H1 (cell line): Measurements from ENCODE around the gene CERS1. TPM values are rescaled to one million over a fixed set of nuclear protein-coding genes. Genes with fewer than 3 reads are reported as not detected.

ENCODE experiments used
- CTCF ChIA-PET: fragments of 300-600 bp; sonication (Branson Sonifier 250); formaldehyde crosslinking; loops from one replicate; lab custom pipeline; 2021; ENCODE audit not compliant: partially characterized antibody; lab: Charles Lee
- POLR2A ChIA-PET: fragments of 300-600 bp; sonication (Branson Sonifier 250); formaldehyde crosslinking; loops from one replicate; lab custom pipeline; 2021; ENCODE audit warnings: inconsistent platforms; ENCODE audit not compliant: partially characterized antibody; lab: Charles Lee
- DNase-seq, 2 experiments: peaks; one replicate each; pipeline versions ENCODE4 v3.0.0 to v3.0.0-alpha.2; 2010 to 2022; ENCODE audit warnings: low spot score in 2 of 2, low read depth in 1 of 2, mixed read lengths in 1 of 2
- FAIRE-seq: peaks from 2 replicates; lab custom pipeline; 2011; peaks lifted over from hg19 to GRCh38; lab: Jason Lieb, UNC
- H2AFZ ChIP-seq: 2 replicates; pipeline ENCODE4 v1.8.1; 2012; ENCODE audit warnings: low read length, inconsistent platforms
- H2AK5ac ChIP-seq: 2 replicates; pipeline ENCODE4 v1.6.1; 2013; ENCODE audit warnings: low read depth, low read length
- H2BK120ac ChIP-seq: replicated peaks from 2 replicates; pipeline ENCODE3; 2013; ENCODE audit warnings: low read depth, low read length, inconsistent platforms
- H2BK12ac ChIP-seq: 2 replicates; pipeline ENCODE4 v1.6.1; 2013; ENCODE audit warnings: low read depth, low read length
- H2BK15ac ChIP-seq: 2 replicates; pipeline ENCODE4 v1.6.1; 2013; ENCODE audit warnings: low read length
- H2BK20ac ChIP-seq: 2 replicates; pipeline ENCODE4 v1.6.1; 2013; ENCODE audit warnings: low read length
- H2BK5ac ChIP-seq: 2 replicates; pipeline ENCODE4 v1.6.1; 2013; ENCODE audit warnings: low read depth, low read length
- H3K14ac ChIP-seq: 2 replicates; pipeline ENCODE4 v1.6.1; 2013; ENCODE audit warnings: inconsistent platforms; ENCODE audit not compliant: insufficient read length
- H3K18ac ChIP-seq: 2 replicates; pipeline ENCODE4 v1.6.1; 2013; ENCODE audit warnings: low read length; ENCODE audit errors: extremely low read depth
- H3K23ac ChIP-seq: 2 replicates; pipeline ENCODE4 v1.6.1; 2013; ENCODE audit warnings: inconsistent platforms; ENCODE audit not compliant: insufficient read length
- H3K23me2 ChIP-seq: 2 replicates; pipeline ENCODE4 v1.6.1; 2013; ENCODE audit warnings: low read depth, low read length
- H3K27ac ChIP-seq: 2 replicates; pipeline ENCODE4 v1.6.1; 2011; ENCODE audit warnings: low read depth, low read length, inconsistent platforms
- H3K27me3 ChIP-seq, 4 experiments: replicated peaks in 1 of 4; 1 replicate in 1 of 4; 2 replicates in 3 of 4; pipeline versions ENCODE4 v1.6.1 to v1.8.1; 2011 to 2013; ENCODE audit warnings: low read length in 3 of 4, mild to moderate bottlenecking in 3 of 4, inconsistent platforms in 2 of 4, mixed read lengths in 2 of 4, moderate library complexity in 1 of 4; ENCODE audit not compliant: control insufficient read depth in 3 of 4, insufficient read depth in 3 of 4; ENCODE audit errors: extremely low read depth in 1 of 4
- H3K36me3 ChIP-seq, 4 experiments: 2 replicates each; pipeline versions ENCODE4 v1.6.1 to v1.8.1; 2011 to 2013; ENCODE audit warnings: mild to moderate bottlenecking in 4 of 4, low read length in 3 of 4, moderate library complexity in 2 of 4, control low read depth in 1 of 4, inconsistent platforms in 1 of 4; ENCODE audit not compliant: insufficient read depth in 4 of 4, control insufficient read depth in 2 of 4
- H3K4ac ChIP-seq: replicated peaks from 2 replicates; pipeline ENCODE3; 2013; ENCODE audit warnings: low read length, low read depth, mixed read lengths, inconsistent platforms; ENCODE audit not compliant: insufficient read length
- H3K4me1 ChIP-seq, 4 experiments: replicated peaks in 1 of 4; 1 replicate in 1 of 4; 2 replicates in 3 of 4; pipeline versions ENCODE4 v1.6.1 to v1.8.1; 2011 to 2013; ENCODE audit warnings: low read length in 3 of 4, inconsistent platforms in 2 of 4, mixed read lengths in 1 of 4; ENCODE audit not compliant: insufficient read depth in 4 of 4, control insufficient read depth in 3 of 4
- H3K4me2 ChIP-seq, 2 experiments: 2 replicates each; pipeline versions ENCODE4 v1.6.1 to v1.8.1; 2011 to 2013; ENCODE audit warnings: low read depth in 2 of 2, low read length in 2 of 2, control low read depth in 1 of 2, inconsistent platforms in 1 of 2, mild to moderate bottlenecking in 1 of 2; ENCODE audit not compliant: insufficient read depth in 1 of 2
- H3K4me3 ChIP-seq, 4 experiments: fragments of 200-600, 300-600 bp in 1 of 4; sonication (generic), shearing (Covaris generic), sonication (Bioruptor Twin) in 1 of 4; 2 replicates each; pipeline versions ENCODE4 v1.5.1 to v1.8.1; 2011 to 2016; ENCODE audit warnings: low read length in 4 of 4, low read depth in 3 of 4, control low read depth in 2 of 4, inconsistent platforms in 2 of 4, mild to moderate bottlenecking in 2 of 4, mixed read lengths in 1 of 4, moderate library complexity in 1 of 4; ENCODE audit not compliant: insufficient read depth in 2 of 4; ENCODE audit errors: extremely low read depth in 1 of 4
- H3K56ac ChIP-seq: replicated peaks from 2 replicates; pipeline ENCODE3; 2013; ENCODE audit warnings: low read depth, mild to moderate bottlenecking, mixed read lengths, low read length, inconsistent platforms; ENCODE audit not compliant: insufficient read length
- H3K79me1 ChIP-seq: 2 replicates; pipeline ENCODE4 v1.6.1; 2013; ENCODE audit warnings: low read depth, low read length, control low read depth
- H3K79me2 ChIP-seq, 2 experiments: 2 replicates each; pipeline versions ENCODE4 v1.6.1 to v1.8.1; 2012 to 2013; ENCODE audit warnings: low read length in 2 of 2, mild to moderate bottlenecking in 2 of 2, inconsistent platforms in 1 of 2; ENCODE audit not compliant: insufficient read depth in 2 of 2, control insufficient read depth in 1 of 2
- H3K9ac ChIP-seq, 4 experiments: replicated peaks in 1 of 4; 1 replicate in 1 of 4; 2 replicates in 3 of 4; pipeline versions ENCODE4 v1.6.1 to v1.8.1; 2011 to 2013; ENCODE audit warnings: low read depth in 3 of 4, low read length in 3 of 4, control low read depth in 2 of 4, mild to moderate bottlenecking in 2 of 4, moderate library complexity in 2 of 4, inconsistent platforms in 1 of 4; ENCODE audit errors: extremely low read depth in 1 of 4
- H3K9me3 ChIP-seq, 2 experiments: 2 replicates each; pipeline versions ENCODE4 v1.6.1 to v1.8.1; 2012 to 2013; ENCODE audit warnings: mild to moderate bottlenecking in 2 of 2, moderate library complexity in 2 of 2, control low read depth in 1 of 2, inconsistent platforms in 1 of 2, low read depth in 1 of 2, low read length in 1 of 2, mixed read lengths in 1 of 2; ENCODE audit not compliant: insufficient read depth in 2 of 2
- H4K20me1 ChIP-seq, 2 experiments: replicated peaks in 1 of 2; 2 replicates each; pipeline versions ENCODE3 to v1.8.1; 2011 to 2013; ENCODE audit warnings: inconsistent platforms in 2 of 2, low read length in 2 of 2, mild to moderate bottlenecking in 1 of 2; ENCODE audit not compliant: insufficient read depth in 2 of 2, control insufficient read depth in 1 of 2
- H4K5ac ChIP-seq: 2 replicates; pipeline ENCODE4 v1.6.1; 2013; ENCODE audit warnings: low read length, low read depth, mixed read lengths, inconsistent platforms; ENCODE audit not compliant: insufficient read length
- H4K8ac ChIP-seq: 2 replicates; pipeline ENCODE4 v1.8.0; 2013; ENCODE audit warnings: mild to moderate bottlenecking, moderate library complexity, low read length, inconsistent platforms; ENCODE audit not compliant: insufficient read depth; ENCODE audit errors: extremely low read depth
- H4K91ac ChIP-seq: replicated peaks from 2 replicates; pipeline ENCODE3; 2013; ENCODE audit warnings: low read length, mixed read lengths, inconsistent platforms; ENCODE audit not compliant: insufficient read length
- SIN3A ChIP-seq, 2 experiments: IDR thresholded peaks in 1 of 2; conservative IDR thresholded peaks in 1 of 2; 2 replicates each; pipeline ENCODE4 v1.6.1; 2011 to 2012; ENCODE audit warnings: low read length in 2 of 2, improper control_type of control experiment in 1 of 2, low read depth in 1 of 2, mild to moderate bottlenecking in 1 of 2
- SIRT6 ChIP-seq: IDR thresholded peaks from one replicate; pipeline ENCODE4 v1.7.1; 2012; ENCODE audit warnings: low read length, inconsistent platforms
- TCF12 ChIP-seq: IDR thresholded peaks from 2 replicates; pipeline ENCODE4 v1.6.1; 2011; ENCODE audit warnings: low read depth, mild to moderate bottlenecking, low read length
- ZNF274 ChIP-seq: IDR thresholded peaks from 2 replicates; pipeline ENCODE4 v1.7.0; 2012; ENCODE audit warnings: low read length, borderline replicate concordance; ENCODE audit errors: extremely low read depth
- WGBS, 2 experiments: shearing (Covaris generic) in 1 of 2; methylation state at CpG; one replicate each; pipeline versions ENCODE4 v1.1.6 to v1.1.7; 2013 to 2015; ENCODE audit warnings: low lambda C conversion rate in 2 of 2, mixed read lengths in 2 of 2, inconsistent platforms in 1 of 2, low coverage in 1 of 2, missing lambda C conversion rate in 1 of 2; ENCODE audit not compliant: insufficient replicate concordance in 2 of 2, insufficient coverage in 1 of 2, insufficient read length in 1 of 2; ENCODE audit errors: extremely low coverage in 1 of 2, missing lambda C conversion rate in 1 of 2; 5-methylcytosine and 5-hydroxymethylcytosine counted together
- polyA plus RNA-seq, 7 experiments: library from polyadenylated mRNA; depleted of rRNA in 3 of 7; stranded (reverse) in 5 of 7; unstranded in 2 of 7; fragments of >200 nt in 5 of 7; fragments of 200-250 nt in 2 of 7; gene quantifications; 1 replicate in 5 of 7; 2 replicates in 1 of 7; 4 replicates in 1 of 7; pipeline versions ENCODE4 v1.2.1 to v1.2.3, GENCODE V29; 2011 to 2013; ENCODE audit warnings: missing spikeins in 2 of 7, mixed read lengths in 2 of 7
- total RNA-seq: library from RNA; stranded (reverse); fragmentation: NEBNext Ultra II Directional; extraction: Animal tissue kit (Norgen Biotek cat#: 25700); gene quantifications from 2 replicates; pipeline ENCODE4 v1.2.1, GENCODE V29; 2021
- TF ChIP-seq, protein P1 (sequence below), 3 experiments: IDR thresholded peaks; 1 replicate in 2 of 3; 2 replicates in 1 of 3; pipeline versions ENCODE4 v1.5.1 to v1.6.1; 2011; ENCODE audit warnings: low read length in 3 of 3, mild to moderate bottlenecking in 3 of 3, inconsistent platforms in 2 of 3, low read depth in 1 of 3, moderate library complexity in 1 of 3; ENCODE audit not compliant: insufficient read depth in 1 of 3; ENCODE audit errors: control extremely low read depth in 1 of 3

Gene CERS1
- total and polyA plus RNA-seq, 2 of the 8 experiments (the other 6 are each of a cell fraction or from before 2014, with no cell fraction given): 18.6 to 51.0 TPM

- H3K14ac ChIP-seq: no peak overlapping the region
- peaks cover 0 to 8% (median 6%) of the 10 kb centered on the region in 4 experiments; a peak in 4 of 8 replicates for H3K36me3 ChIP-seq
- TF ChIP-seq TCF12 (no peak), SIN3A (conservative IDR thresholded peaks at IDR 0.05 in 1 of 2, IDR thresholded peaks at IDR 0.05 in 1 of 2; ENCODE audit: low read depth in 1 of 2, low read length in 2 of 2) (no peak), SIRT6 (no peak), ZNF274 (no peak)
- TF ChIP-seq, protein P1, sequence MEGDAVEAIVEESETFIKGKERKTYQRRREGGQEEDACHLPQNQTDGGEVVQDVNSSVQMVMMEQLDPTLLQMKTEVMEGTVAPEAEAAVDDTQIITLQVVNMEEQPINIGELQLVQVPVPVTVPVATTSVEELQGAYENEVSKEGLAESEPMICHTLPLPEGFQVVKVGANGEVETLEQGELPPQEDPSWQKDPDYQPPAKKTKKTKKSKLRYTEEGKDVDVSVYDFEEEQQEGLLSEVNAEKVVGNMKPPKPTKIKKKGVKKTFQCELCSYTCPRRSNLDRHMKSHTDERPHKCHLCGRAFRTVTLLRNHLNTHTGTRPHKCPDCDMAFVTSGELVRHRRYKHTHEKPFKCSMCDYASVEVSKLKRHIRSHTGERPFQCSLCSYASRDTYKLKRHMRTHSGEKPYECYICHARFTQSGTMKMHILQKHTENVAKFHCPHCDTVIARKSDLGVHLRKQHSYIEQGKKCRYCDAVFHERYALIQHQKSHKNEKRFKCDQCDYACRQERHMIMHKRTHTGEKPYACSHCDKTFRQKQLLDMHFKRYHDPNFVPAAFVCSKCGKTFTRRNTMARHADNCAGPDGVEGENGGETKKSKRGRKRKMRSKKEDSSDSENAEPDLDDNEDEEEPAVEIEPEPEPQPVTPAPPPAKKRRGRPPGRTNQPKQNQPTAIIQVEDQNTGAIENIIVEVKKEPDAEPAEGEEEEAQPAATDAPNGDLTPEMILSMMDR (IDR thresholded peaks at IDR 0.05; ENCODE audit: control extremely low read depth in 1 of 3, insufficient read depth in 1 of 3, low read depth in 1 of 3, low read length in 3 of 3): no peak
- no peak overlapping the region for H2AK5ac ChIP-seq
- no peak for DNase-seq
- no peak overlapping the region for H3K9ac ChIP-seq
- no peaks in the 10 kb centered on the region for H3K27me3 ChIP-seq
- no peak overlapping the region for H4K91ac ChIP-seq
- H3K18ac ChIP-seq: no peak overlapping the region; the same call in 1 of the 2 replicates
- H3K4me3 ChIP-seq: no peak overlapping the region
- peaks cover 48% of the 10 kb centered on the region for H3K79me1 ChIP-seq
- no peak overlapping the region; a peak in 1 of 4 replicates for H3K4me2 ChIP-seq
- no peak overlapping the region for H3K56ac ChIP-seq
- peaks cover 0 to 14% (median 9%) of the 10 kb centered on the region in 4 experiments; a peak in 6 of 7 replicates for H3K4me1 ChIP-seq
- POLR2A ChIA-PET: interaction anchor here (0.8 to 3.1 kb wide), 4 partner anchors 8 to 42 kb away, joined by 3 to 18 read pairs (median 4); partner anchors contain the start of gene UPF1
- no peak overlapping the region for H4K5ac ChIP-seq
- H2AFZ ChIP-seq: no peak overlapping the region
- no peak overlapping the region for H3K4ac ChIP-seq
- no peak overlapping the region for H2BK20ac ChIP-seq
- H3K27ac ChIP-seq: no peak overlapping the region
- H3K9me3 ChIP-seq: no peaks in the 10 kb centered on the region
- CTCF ChIA-PET: interaction anchor here (0.7 to 19.5 kb wide), 15 partner anchors 8 to 512 kb away, joined by 3 to 247 read pairs (median 4); partner anchors contain the start of gene UPF1
- no peaks in the 10 kb centered on the region; the same call in 1 of the 2 replicates for H3K23me2 ChIP-seq
- H2BK15ac ChIP-seq: no peak overlapping the region
- H2BK120ac ChIP-seq: no peak overlapping the region
- no peak overlapping the region for H2BK12ac ChIP-seq
- H3K79me2 ChIP-seq: peaks cover 28 to 97% of the 10 kb centered on the region in 2 experiments
- no peak overlapping the region for H3K23ac ChIP-seq
- peaks cover 59 to 63% of the 10 kb centered on the region in 2 experiments for H4K20me1 ChIP-seq
- no peak overlapping the region for H2BK5ac ChIP-seq
- WGBS, 2 experiments: 88% methylated on average over 26 of the region's 26 CpGs; no CpG with 5 or more reads in 1 of the 2 experiments
- peak overlapping the region; percentile 53; the same call in 1 of the 2 replicates for H4K8ac ChIP-seq
- FAIRE-seq: no peak
Observed at GRCh38 chr19:18840288-18841267, 55.4 kb downstream of the CERS1 start.
